OCI-LY1 (cell line): ENCODE data around the gene TEP1.

Experiments used
- H2AFZ ChIP-seq: fragments of 200-600 bp; sonication (generic), shearing (Covaris generic); 2 replicates; pipeline ENCODE4 v1.6.0; 2014; ENCODE audit warnings: antibody characterized with exemption, mild to moderate bottlenecking, low read length
- H3F3A ChIP-seq: fragments of 200-600 bp; sonication (generic), shearing (Covaris generic); 2 replicates; pipeline ENCODE4 v1.6.0; 2014; ENCODE audit warnings: mild to moderate bottlenecking, antibody characterized with exemption, low read length, moderate library complexity; ENCODE audit not compliant: insufficient read depth
- H3K27ac ChIP-seq: fragments of 200-600 bp; sonication (generic); 2 replicates; pipeline ENCODE4 v1.5.1; 2014; ENCODE audit warnings: low read length, mixed run types, mild to moderate bottlenecking, low read depth; ENCODE audit not compliant: poor library complexity, severe bottlenecking
- H3K27me3 ChIP-seq: fragments of 200-600 bp; sonication (generic); 2 replicates; pipeline ENCODE4 v1.6.0; 2014; ENCODE audit warnings: antibody characterized with exemption, mild to moderate bottlenecking, low read length, moderate library complexity; ENCODE audit not compliant: insufficient read depth
- H3K36me3 ChIP-seq: fragments of 200-600 bp; sonication (generic); 2 replicates; pipeline ENCODE4 v1.6.1; 2014; ENCODE audit warnings: mild to moderate bottlenecking, antibody characterized with exemption, low read length, moderate library complexity, mixed read lengths; ENCODE audit not compliant: insufficient read depth
- H3K4me1 ChIP-seq: fragments of 200-600 bp; sonication (generic); 2 replicates; pipeline ENCODE4 v1.5.1; 2014; ENCODE audit warnings: mild to moderate bottlenecking, low read length, moderate library complexity; ENCODE audit not compliant: insufficient read depth, severe bottlenecking
- H3K4me2 ChIP-seq: fragments of 200-600 bp; sonication (generic), shearing (Covaris generic); 2 replicates; pipeline ENCODE4 v1.6.1; 2014; ENCODE audit warnings: low read length
- H3K4me3 ChIP-seq: fragments of 200-600 bp; sonication (generic); 2 replicates; pipeline ENCODE4 v1.5.1; 2014; ENCODE audit warnings: low read length, low read depth, mild to moderate bottlenecking, mixed read lengths; ENCODE audit not compliant: poor library complexity, severe bottlenecking
- H3K79me2 ChIP-seq: fragments of 200-600 bp; shearing (Covaris generic); 2 replicates; pipeline ENCODE4 v1.6.1; 2016; ENCODE audit warnings: mixed run types, low read length, mixed read lengths; ENCODE audit not compliant: insufficient read depth
- H3K9ac ChIP-seq: fragments of 200-600 bp; sonication (generic), shearing (Covaris generic); 2 replicates; pipeline ENCODE4 v1.6.1; 2014; ENCODE audit warnings: mild to moderate bottlenecking, low read length, mixed read lengths
- H3K9me2 ChIP-seq: fragments of 200-600 bp; sonication (generic), shearing (Covaris generic); 2 replicates; pipeline ENCODE4 v1.6.1; 2014; ENCODE audit warnings: low read depth, mild to moderate bottlenecking, low read length, mixed read lengths
- H3K9me3 ChIP-seq: fragments of 200-600 bp; shearing (Covaris generic); 2 replicates; pipeline ENCODE4 v1.6.1; 2014; ENCODE audit warnings: low read length, mixed read lengths
- H4K20me1 ChIP-seq: fragments of 200-600 bp; sonication (generic), shearing (Covaris generic); 2 replicates; pipeline ENCODE4 v1.6.0; 2016; ENCODE audit warnings: mild to moderate bottlenecking, low read length; ENCODE audit not compliant: insufficient read depth
- CTCF ChIP-seq: fragments of 200-600 bp; sonication (generic), shearing (Covaris generic); IDR thresholded peaks from 2 replicates; pipeline ENCODE4 v1.5.1; 2017; ENCODE audit warnings: mild to moderate bottlenecking, antibody characterized with exemption, low read length, moderate library complexity, mixed read lengths
- EZH2 ChIP-seq: fragments of 200-600 bp; sonication (generic), shearing (Covaris generic); IDR thresholded peaks from 2 replicates; pipeline ENCODE4 v1.8.0; 2017; ENCODE audit warnings: borderline replicate concordance, mixed run types, mild to moderate bottlenecking, antibody characterized with exemption, low read length, moderate library complexity, mixed read lengths

TEP1 gene

GRCh38 chr14:20384321-20384720 lies 29.0 kb downstream of the TEP1 start:
- H3K4me2 ChIP-seq = no peak overlapping the region
- peaks cover 81% of the 10 kb centered on the region for H3K36me3 ChIP-seq
- H3K4me3 ChIP-seq = no peak overlapping the region
- no peaks in the 10 kb centered on the region for H4K20me1 ChIP-seq
- H3K4me1 ChIP-seq = no peaks in the 10 kb centered on the region
- H3K9me2 ChIP-seq = no peaks in the 10 kb centered on the region
- no peaks in the 10 kb centered on the region for H3K27me3 ChIP-seq
- no peaks in the 10 kb centered on the region for H3K79me2 ChIP-seq
- no peaks in the 10 kb centered on the region for H3F3A ChIP-seq
- no peaks in the 10 kb centered on the region for H3K9me3 ChIP-seq
- no peak overlapping the region for H3K9ac ChIP-seq
- no peak for TF ChIP-seq CTCF
- no peak for TF ChIP-seq EZH2
- H3K27ac ChIP-seq = no peak overlapping the region
- no peak overlapping the region for H2AFZ ChIP-seq

GRCh38 chr14:20383636-20384035 lies 29.7 kb downstream of the TEP1 start:
- Histone ChIP-seq H2AFZ (no peak overlapping the region), H3F3A (no peaks in the 10 kb centered on the region), H3K4me1 (no peaks in the 10 kb centered on the region), H3K36me3 (peaks cover 82% of the 10 kb centered on the region), H3K79me2 (no peaks in the 10 kb centered on the region), H3K4me2 (no peak overlapping the region), H3K27ac (no peak overlapping the region), H3K27me3 (no peaks in the 10 kb centered on the region), H3K9me2 (no peaks in the 10 kb centered on the region), H3K4me3 (no peak overlapping the region), H3K9me3 (no peaks in the 10 kb centered on the region), H3K9ac (no peak overlapping the region), H4K20me1 (no peaks in the 10 kb centered on the region)
- TF ChIP-seq CTCF (no peak), EZH2 (no peak)

- Histone ChIP-seq H3K27me3 (no peaks in the 10 kb centered on the region), H3K4me2 (no peak overlapping the region), H3K79me2 (no peaks in the 10 kb centered on the region), H3K9ac (no peak overlapping the region), H3K9me2 (no peaks in the 10 kb centered on the region), H3K36me3 (peaks cover 82% of the 10 kb centered on the region), H3F3A (no peaks in the 10 kb centered on the region), H3K27ac (no peak overlapping the region), H2AFZ (no peak overlapping the region), H3K4me3 (no peak overlapping the region), H4K20me1 (no peaks in the 10 kb centered on the region), H3K9me3 (no peaks in the 10 kb centered on the region), H3K4me1 (no peaks in the 10 kb centered on the region)
- TF ChIP-seq EZH2 (no peak), CTCF (no peak)
Observed at GRCh38 chr14:20383032-20383431, 30.3 kb downstream of the TEP1 start.
